Hypothalamus (tissue), 51 donors: ENCODE data around the gene AMD1.
A peak's percentile ranks its signal among the peaks of the same experiment; 100 is the strongest.
"Not testable (repeated sequence)": the region's sequence is repeated elsewhere in the genome, so short reads cannot be mapped to it uniquely, and the experiment has no call there.

Experiments
- DNase-seq, 51 donors: peaks; one replicate each; lab custom pipeline; 2025; lab: John Stamatoyannopoulos, UW

The AMD1 gene

GRCh38 chr6:110876806-110877564 is 2.4 kb downstream of the AMD1 start:
- DNase-seq, result peak in 1 of 51 donors; percentile 26

GRCh38 chr6:110877569-110877968 is 3.0 kb downstream of the AMD1 start:
- no peak for DNase-seq

- DNase-seq, result peak in 21 of 51 donors; percentile 5 to 55 (median 20)
Observed at GRCh38 chr6:110878751-110879522, 4.4 kb downstream of the AMD1 start.

GRCh38 chr6:110880651-110881050 is 6.1 kb downstream of the AMD1 start:
- no peak for DNase-seq

- no peak for DNase-seq
Observed at GRCh38 chr6:110881546-110882273, 7.1 kb downstream of the AMD1 start.

GRCh38 chr6:110882274-110882619 is 7.7 kb downstream of the AMD1 start:
- DNase-seq, result no peak

- peak in 2 of 51 donors; percentile 10 to 14 for DNase-seq
Observed at GRCh38 chr6:110882824-110883554, 8.4 kb downstream of the AMD1 start.

GRCh38 chr6:110884321-110884720 is 9.7 kb downstream of the AMD1 start:
- DNase-seq, result no peak

- no peak for DNase-seq
Observed at GRCh38 chr6:110885526-110885925, 10.9 kb downstream of the AMD1 start.

GRCh38 chr6:110886555-110887167 is 12.1 kb downstream of the AMD1 start:
- DNase-seq, result no peak

- no peak for DNase-seq
Observed at GRCh38 chr6:110890288-110890687, 15.7 kb downstream of the AMD1 start.

GRCh38 chr6:110895907-110896608 is 21.5 kb downstream of the AMD1 start:
- no peak for DNase-seq

- DNase-seq, result no peak
Observed at GRCh38 chr6:110897433-110897832, 22.8 kb downstream of the AMD1 start.

- no peak for DNase-seq
Observed at GRCh38 chr6:110898111-110898510, 23.5 kb downstream of the AMD1 start.

GRCh38 chr6:110900028-110900598 is 25.5 kb downstream of the AMD1 start:
- DNase-seq, result no peak

GRCh38 chr6:110901601-110902000 is 27.0 kb downstream of the AMD1 start:
- not testable (repeated sequence) for DNase-seq

GRCh38 chr6:110902091-110902490 is 27.5 kb downstream of the AMD1 start:
- no peak for DNase-seq

- not testable (repeated sequence) for DNase-seq
Observed at GRCh38 chr6:110906273-110906672, 31.7 kb downstream of the AMD1 start.

- no peak for DNase-seq
Observed at GRCh38 chr6:110930781-110931180, 56.2 kb downstream of the AMD1 start.
